Gastroesophageal sphincter (tissue), 4 donors: ENCODE measurements around the gene DSC3. TPM values are rescaled to one million over a fixed set of nuclear protein-coding genes. Genes with fewer than 3 reads are reported as not detected.

ENCODE experiments used
- ATAC-seq: fragments of 150-250 bp; one replicate; pipeline ENCODE4 v1.9.1; 2016; ENCODE audit warnings: mild to moderate bottlenecking, moderate library complexity
- H3K27ac ChIP-seq, 4 donors: fragments of 200-600 bp; sonication (generic) in 3 of 4; 1 replicate in 3 of 4; 2 replicates in 1 of 4; pipeline ENCODE4 v1.5.1; 2016 to 2019
- H3K27me3 ChIP-seq: fragments of 200-600 bp; sonication (generic); one replicate; pipeline ENCODE4 v1.5.1; 2019
- H3K36me3 ChIP-seq, 2 donors: fragments of 200-600 bp; sonication (generic); one replicate each; pipeline ENCODE4 v1.5.1; 2019; ENCODE audit warnings: control low read depth in 1 of 2
- H3K4me1 ChIP-seq, 3 donors: fragments of 200-600 bp; sonication (generic); 1 replicate in 2 of 3; 2 replicates in 1 of 3; pipeline ENCODE4 v1.5.1; 2016 to 2019; ENCODE audit warnings: control low read depth in 2 of 3
- H3K4me3 ChIP-seq, 2 donors: fragments of 200-600 bp; sonication (generic); one replicate each; pipeline ENCODE4 v1.5.1; 2019; ENCODE audit warnings: mild to moderate bottlenecking in 1 of 2, moderate library complexity in 1 of 2
- H3K9me3 ChIP-seq, 3 donors: fragments of 200-600 bp; sonication (generic); one replicate each; pipeline ENCODE4 v1.5.1; 2017 to 2019; ENCODE audit warnings: control low read depth in 2 of 3
- EP300 ChIP-seq: sonication (generic); formaldehyde crosslinking; IDR thresholded peaks from one replicate; pipeline ENCODE4 v1.6.1; 2017; ENCODE audit warnings: antibody characterized with exemption, mild to moderate bottlenecking
- POLR2A ChIP-seq, 2 donors: fragments of 450-650 bp; IDR thresholded peaks; one replicate each; pipeline ENCODE4 v1.6.1; 2017; ENCODE audit warnings: antibody characterized with exemption in 2 of 2, mild to moderate bottlenecking in 2 of 2, moderate library complexity in 1 of 2
- POLR2AphosphoS5 ChIP-seq: sonication (generic); formaldehyde crosslinking; IDR thresholded peaks from one replicate; pipeline ENCODE4 v1.6.1; 2017; ENCODE audit warnings: antibody characterized with exemption
- WGBS, 2 donors: methylation state at CpG; one replicate each; pipeline ENCODE4 v1.1.5; 2018; ENCODE audit warnings: low coverage in 1 of 2; 5-methylcytosine and 5-hydroxymethylcytosine counted together
- total RNA-seq, 4 donors: library from RNA; depleted of rRNA; stranded (reverse); fragments of >200 nt; gene quantifications; one replicate each; pipeline ENCODE4 v1.1.0, GENCODE V29; 2016
- TF ChIP-seq, protein P1 (sequence below), 4 experiments: fragments of 200-600 bp in 2 of 4; fragments of 450-650 bp in 2 of 4; sonication (generic) in 1 of 4; IDR thresholded peaks; one replicate each; pipeline ENCODE4 v1.5.1; 2017 to 2019; ENCODE audit warnings: antibody characterized with exemption in 4 of 4, mild to moderate bottlenecking in 2 of 4, moderate library complexity in 2 of 4

Gene DSC3
- total RNA-seq, 4 donors from 2014 or later: 0.27 to 17.1 (median 0.51) TPM

DNA sequence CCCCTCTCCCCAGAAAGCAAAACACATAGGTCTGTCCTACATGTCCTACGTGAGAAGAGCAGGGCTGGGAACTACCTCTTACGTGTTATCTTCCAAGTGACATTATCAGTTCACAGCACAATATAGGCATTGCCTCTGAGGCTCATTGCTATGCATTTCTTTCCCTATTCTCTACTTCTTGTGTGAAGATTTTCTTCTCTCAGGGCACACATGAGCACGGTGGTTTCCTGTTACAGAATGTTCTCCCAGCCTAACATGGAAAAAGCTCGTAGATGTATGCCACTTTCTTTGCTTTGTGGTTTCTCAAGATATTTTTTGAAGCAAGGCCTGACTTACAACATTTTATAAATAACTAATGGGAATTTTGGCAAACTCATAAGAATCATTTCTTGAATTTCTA, 19.4 kb upstream of the DSC3 start:
- TF ChIP-seq, protein P1, sequence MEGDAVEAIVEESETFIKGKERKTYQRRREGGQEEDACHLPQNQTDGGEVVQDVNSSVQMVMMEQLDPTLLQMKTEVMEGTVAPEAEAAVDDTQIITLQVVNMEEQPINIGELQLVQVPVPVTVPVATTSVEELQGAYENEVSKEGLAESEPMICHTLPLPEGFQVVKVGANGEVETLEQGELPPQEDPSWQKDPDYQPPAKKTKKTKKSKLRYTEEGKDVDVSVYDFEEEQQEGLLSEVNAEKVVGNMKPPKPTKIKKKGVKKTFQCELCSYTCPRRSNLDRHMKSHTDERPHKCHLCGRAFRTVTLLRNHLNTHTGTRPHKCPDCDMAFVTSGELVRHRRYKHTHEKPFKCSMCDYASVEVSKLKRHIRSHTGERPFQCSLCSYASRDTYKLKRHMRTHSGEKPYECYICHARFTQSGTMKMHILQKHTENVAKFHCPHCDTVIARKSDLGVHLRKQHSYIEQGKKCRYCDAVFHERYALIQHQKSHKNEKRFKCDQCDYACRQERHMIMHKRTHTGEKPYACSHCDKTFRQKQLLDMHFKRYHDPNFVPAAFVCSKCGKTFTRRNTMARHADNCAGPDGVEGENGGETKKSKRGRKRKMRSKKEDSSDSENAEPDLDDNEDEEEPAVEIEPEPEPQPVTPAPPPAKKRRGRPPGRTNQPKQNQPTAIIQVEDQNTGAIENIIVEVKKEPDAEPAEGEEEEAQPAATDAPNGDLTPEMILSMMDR (IDR thresholded peaks at IDR 0.05): no peak
- TF ChIP-seq POLR2AphosphoS5: no peak
- TF ChIP-seq EP300: no peak
- no peak for TF ChIP-seq POLR2A (IDR thresholded peaks at IDR 0.05)
- H3K4me1 ChIP-seq: no peaks in the 10 kb centered on the region
- no peaks in the 10 kb centered on the region for H3K36me3 ChIP-seq
- ATAC-seq: no peak
- no peaks in the 10 kb centered on the region for H3K27me3 ChIP-seq
- 74 to 75% methylated on average over 4 of the region's 4 CpGs for WGBS, 2 donors
- no peak overlapping the region for H3K4me3 ChIP-seq
- H3K9me3 ChIP-seq: no peaks in the 10 kb centered on the region
- H3K27ac ChIP-seq: no peak overlapping the region

DNA sequence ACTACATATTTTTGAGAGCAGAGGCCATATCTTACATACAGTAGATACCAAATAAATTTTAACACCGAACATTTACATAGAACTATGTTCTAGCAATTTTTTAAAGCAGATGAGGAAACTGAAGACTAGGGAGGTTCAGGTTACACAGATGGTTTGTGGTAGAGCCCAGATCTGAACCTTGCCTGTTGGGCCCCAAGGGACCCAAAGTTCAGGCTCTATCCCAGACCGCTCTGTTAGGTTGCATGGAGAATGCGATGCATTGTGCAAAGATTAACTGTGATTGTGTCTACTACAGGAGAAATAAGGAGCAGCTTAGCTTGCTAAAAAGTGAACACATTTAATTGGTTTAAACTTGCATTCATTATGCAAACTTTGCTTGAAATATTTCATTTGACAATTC, 16.4 kb upstream of the DSC3 start:
- ATAC-seq: no peak
- Histone ChIP-seq H3K27ac (no peak overlapping the region), H3K36me3 (no peaks in the 10 kb centered on the region), H3K4me3 (no peak overlapping the region), H3K27me3 (no peaks in the 10 kb centered on the region), H3K4me1 (no peaks in the 10 kb centered on the region), H3K9me3 (no peaks in the 10 kb centered on the region)
- TF ChIP-seq, protein P1 (IDR thresholded peaks at IDR 0.05): no peak
- TF ChIP-seq POLR2A (IDR thresholded peaks at IDR 0.05) (no peak), EP300 (no peak), POLR2AphosphoS5 (no peak)
- WGBS, 2 donors: 92 to 93% methylated on average over 3 of the region's 3 CpGs

DNA sequence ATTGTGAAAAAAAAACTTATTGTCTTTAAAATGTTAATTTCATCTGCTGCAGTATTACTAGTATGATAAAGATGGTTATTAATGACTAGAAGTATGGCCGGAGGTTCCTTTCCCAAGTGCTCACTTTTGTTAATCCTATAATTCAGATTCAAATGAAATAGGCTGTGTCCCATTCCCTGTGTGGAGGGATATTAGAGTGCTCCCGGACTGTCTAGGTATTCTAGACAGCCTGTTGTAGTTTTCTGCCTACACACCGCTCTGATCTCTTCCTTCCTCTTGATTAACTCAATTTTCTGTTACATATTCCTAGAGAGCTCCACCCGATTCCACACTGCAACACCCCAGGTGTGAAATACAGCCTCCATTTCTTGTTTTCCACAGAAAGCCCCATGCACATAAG, 15.4 kb upstream of the DSC3 start:
- peaks cover 0 to 9% (median 0%) of the 10 kb centered on the region in 3 donors for H3K9me3 ChIP-seq
- no peaks in the 10 kb centered on the region for H3K36me3 ChIP-seq
- H3K4me3 ChIP-seq: no peak overlapping the region
- no peak for ATAC-seq
- 78 to 84% methylated on average over 3 to 4 of the region's 4 CpGs for WGBS, 2 donors
- H3K4me1 ChIP-seq: no peaks in the 10 kb centered on the region
- no peak overlapping the region for H3K27ac ChIP-seq
- H3K27me3 ChIP-seq: no peaks in the 10 kb centered on the region
- TF ChIP-seq EP300 (no peak), POLR2AphosphoS5 (no peak), POLR2A (IDR thresholded peaks at IDR 0.05) (no peak)
- TF ChIP-seq, protein P1 (IDR thresholded peaks at IDR 0.05): no peak

DNA sequence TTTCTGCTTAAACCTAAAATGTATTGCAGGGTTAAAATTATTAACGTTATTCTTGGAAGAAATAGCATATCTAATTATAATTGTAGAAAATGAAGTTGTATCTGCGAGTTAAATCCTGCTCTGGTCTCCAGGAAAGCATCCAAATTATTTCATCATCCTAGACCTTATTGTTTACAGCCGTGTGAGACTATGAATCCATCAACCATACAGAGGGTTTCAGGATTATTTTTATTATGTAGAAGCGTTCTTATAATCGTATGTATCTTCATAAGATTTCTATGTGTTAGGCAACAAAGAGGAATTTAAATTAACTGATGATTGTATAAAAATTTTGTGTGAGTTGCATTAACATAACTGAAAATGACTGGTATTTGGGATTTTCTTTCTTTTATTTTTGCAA, 14.5 kb upstream of the DSC3 start:
- no peaks in the 10 kb centered on the region for H3K4me1 ChIP-seq
- H3K4me3 ChIP-seq: no peak overlapping the region
- no peak for ATAC-seq
- no peaks in the 10 kb centered on the region for H3K27me3 ChIP-seq
- 16 to 19% methylated on average over 5 of the region's 5 CpGs for WGBS, 2 donors
- H3K9me3 ChIP-seq: peaks cover 0 to 11% (median 0%) of the 10 kb centered on the region in 3 donors
- TF ChIP-seq EP300 (no peak), POLR2A (IDR thresholded peaks at IDR 0.05) (no peak), POLR2AphosphoS5 (no peak)
- TF ChIP-seq, protein P1 (IDR thresholded peaks at IDR 0.05): no peak
- H3K27ac ChIP-seq: no peak overlapping the region
- no peaks in the 10 kb centered on the region for H3K36me3 ChIP-seq

DNA sequence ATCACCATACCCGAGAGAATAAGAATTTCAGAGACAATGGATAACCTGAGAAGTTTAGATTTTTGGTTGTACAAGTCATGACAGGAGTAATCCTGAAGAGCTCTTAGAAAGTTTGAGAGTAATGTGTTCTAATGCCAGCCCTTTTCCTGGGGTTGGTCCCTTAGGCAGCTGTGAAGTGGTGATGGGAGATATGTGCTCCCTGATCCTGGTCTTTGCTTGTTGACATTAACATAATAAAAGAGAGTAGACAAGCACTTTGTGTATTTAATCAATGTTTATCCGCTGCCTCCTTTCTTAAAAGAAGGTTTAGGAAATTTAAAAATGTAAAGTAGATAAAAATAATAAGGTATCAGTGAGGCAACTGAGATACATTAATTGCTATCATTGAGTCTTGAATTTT, 13.8 kb upstream of the DSC3 start:
- WGBS, 2 donors: 76 to 79% methylated on average over 2 of the region's 2 CpGs
- TF ChIP-seq POLR2A (IDR thresholded peaks at IDR 0.05) (no peak), EP300 (no peak), POLR2AphosphoS5 (no peak)
- TF ChIP-seq, protein P1 (IDR thresholded peaks at IDR 0.05): no peak
- Histone ChIP-seq H3K36me3 (no peaks in the 10 kb centered on the region), H3K4me1 (no peaks in the 10 kb centered on the region), H3K9me3 (peaks cover 0 to 11% (median 0%) of the 10 kb centered on the region in 3 donors), H3K27me3 (no peaks in the 10 kb centered on the region), H3K27ac (no peak overlapping the region), H3K4me3 (no peak overlapping the region)
- no peak for ATAC-seq
